Mesothelial cell of epicardium (in vitro differentiated cells): ENCODE data around the gene DHRS9. TPM values are rescaled to one million over a fixed set of nuclear protein-coding genes. Genes with fewer than 3 reads are reported as not detected.

Experiments
- DNase-seq, 2 experiments: peaks; one replicate each; pipeline ENCODE4 v3.0.0; 2021; ENCODE audit warnings: low spot score in 2 of 2; ENCODE audit not compliant: unreplicated experiment in 2 of 2
- H3K27ac Mint-ChIP-seq: 2 replicates; pipeline ENCODE4 v1.8.0; 2021; ENCODE audit warnings: mixed read lengths
- H3K27me3 Mint-ChIP-seq: 2 replicates; pipeline ENCODE4 v1.8.0; 2021; ENCODE audit warnings: low read depth, mixed read lengths
- H3K36me3 Mint-ChIP-seq: 2 replicates; pipeline ENCODE4 v1.8.0; 2021; ENCODE audit warnings: mixed read lengths
- H3K4me1 Mint-ChIP-seq: 2 replicates; pipeline ENCODE4 v1.8.0; 2021; ENCODE audit warnings: mixed read lengths
- H3K4me3 Mint-ChIP-seq: 2 replicates; pipeline ENCODE4 v1.8.0; 2021; ENCODE audit warnings: mild to moderate bottlenecking, moderate library complexity, mixed read lengths
- H3K9me3 Mint-ChIP-seq: 2 replicates; pipeline ENCODE4 v1.8.0; 2021; ENCODE audit warnings: mixed read lengths
- total RNA-seq: library from RNA; stranded (reverse); gene quantifications from 3 replicates; pipeline ENCODE4 v1.2.1, GENCODE V29; 2021
- TF ChIP-seq, protein P1 (sequence below): fragments of 200-600 bp; sonication (generic); IDR thresholded peaks from one replicate; pipeline ENCODE4 v1.5.0; 2021; ENCODE audit warnings: antibody characterized with exemption; ENCODE audit not compliant: unreplicated experiment

Gene DHRS9
- total RNA-seq, 1 donor from 2014 or later = 0.16 TPM

DNA sequence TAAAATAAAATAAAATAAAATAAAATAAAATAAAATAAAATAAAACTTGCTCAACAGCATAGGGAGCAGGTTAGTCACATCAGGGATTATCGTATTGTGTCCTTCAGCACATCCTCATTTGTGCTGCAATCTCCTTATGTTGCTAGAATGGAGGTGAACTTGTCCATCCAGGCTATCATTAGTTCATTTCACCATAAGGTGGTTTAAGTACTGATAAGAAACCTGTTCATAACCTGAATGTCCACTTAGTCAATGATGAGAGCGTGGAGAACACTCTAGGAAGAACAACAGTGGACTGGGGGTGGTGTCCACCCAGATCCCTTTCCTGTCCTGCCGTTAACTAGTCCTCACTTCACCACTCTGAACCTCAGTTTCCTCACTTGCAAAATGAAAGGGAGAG, 21.9 kb downstream of the DHRS9 start:
- no peaks in the 10 kb centered on the region for H3K36me3 Mint-ChIP-seq

DNA sequence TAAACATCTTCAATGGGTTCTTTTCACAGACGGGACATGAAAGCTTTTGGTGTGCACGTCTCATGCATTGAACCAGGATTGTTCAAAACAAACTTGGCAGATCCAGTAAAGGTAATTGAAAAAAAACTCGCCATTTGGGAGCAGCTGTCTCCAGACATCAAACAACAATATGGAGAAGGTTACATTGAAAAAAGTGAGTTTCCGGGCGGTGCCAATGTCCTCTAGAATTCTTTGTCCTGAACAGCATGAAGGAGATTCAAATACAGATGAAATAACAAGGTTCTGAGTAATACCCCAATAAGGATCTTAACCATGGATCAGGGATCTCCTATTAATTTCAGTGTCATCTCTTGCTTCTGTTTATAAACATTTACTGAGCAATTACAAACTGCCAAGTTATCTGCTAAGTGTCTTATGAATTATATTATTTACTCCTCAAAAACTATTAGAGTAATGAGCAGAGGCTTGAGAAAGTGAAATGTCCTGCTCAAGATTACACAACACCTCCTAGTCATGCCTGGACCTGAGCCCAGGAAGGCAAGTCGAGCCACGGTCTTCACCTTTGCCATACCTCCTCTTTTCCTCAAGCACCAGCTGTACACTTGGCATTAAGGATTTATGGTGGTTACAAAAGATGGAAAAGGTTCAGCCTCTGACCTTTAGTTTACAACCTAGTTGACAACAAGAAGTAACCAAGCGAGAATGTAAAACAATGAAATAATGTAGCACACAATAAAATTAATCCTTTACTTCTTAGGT, 22.6 kb downstream of the DHRS9 start:
- no peak overlapping the region for H3K4me3 Mint-ChIP-seq
- H3K27me3 Mint-ChIP-seq = peaks cover 44% of the 10 kb centered on the region
- DNase-seq = no peak
- TF ChIP-seq, protein P1, sequence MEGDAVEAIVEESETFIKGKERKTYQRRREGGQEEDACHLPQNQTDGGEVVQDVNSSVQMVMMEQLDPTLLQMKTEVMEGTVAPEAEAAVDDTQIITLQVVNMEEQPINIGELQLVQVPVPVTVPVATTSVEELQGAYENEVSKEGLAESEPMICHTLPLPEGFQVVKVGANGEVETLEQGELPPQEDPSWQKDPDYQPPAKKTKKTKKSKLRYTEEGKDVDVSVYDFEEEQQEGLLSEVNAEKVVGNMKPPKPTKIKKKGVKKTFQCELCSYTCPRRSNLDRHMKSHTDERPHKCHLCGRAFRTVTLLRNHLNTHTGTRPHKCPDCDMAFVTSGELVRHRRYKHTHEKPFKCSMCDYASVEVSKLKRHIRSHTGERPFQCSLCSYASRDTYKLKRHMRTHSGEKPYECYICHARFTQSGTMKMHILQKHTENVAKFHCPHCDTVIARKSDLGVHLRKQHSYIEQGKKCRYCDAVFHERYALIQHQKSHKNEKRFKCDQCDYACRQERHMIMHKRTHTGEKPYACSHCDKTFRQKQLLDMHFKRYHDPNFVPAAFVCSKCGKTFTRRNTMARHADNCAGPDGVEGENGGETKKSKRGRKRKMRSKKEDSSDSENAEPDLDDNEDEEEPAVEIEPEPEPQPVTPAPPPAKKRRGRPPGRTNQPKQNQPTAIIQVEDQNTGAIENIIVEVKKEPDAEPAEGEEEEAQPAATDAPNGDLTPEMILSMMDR = no peak
- H3K4me1 Mint-ChIP-seq = no peaks in the 10 kb centered on the region
- H3K27ac Mint-ChIP-seq = no peak overlapping the region
- H3K36me3 Mint-ChIP-seq = no peaks in the 10 kb centered on the region
- H3K9me3 Mint-ChIP-seq = no peaks in the 10 kb centered on the region

More for the DNA sequence above, 21.9 kb downstream of the DHRS9 start:
- H3K4me1 Mint-ChIP-seq = no peaks in the 10 kb centered on the region
- H3K9me3 Mint-ChIP-seq = peaks cover 3% of the 10 kb centered on the region
- no peak overlapping the region for H3K4me3 Mint-ChIP-seq
- no peak for DNase-seq
- no peak overlapping the region for H3K27ac Mint-ChIP-seq
- TF ChIP-seq, protein P1 = no peak
- H3K27me3 Mint-ChIP-seq = peaks cover 45% of the 10 kb centered on the region

DNA sequence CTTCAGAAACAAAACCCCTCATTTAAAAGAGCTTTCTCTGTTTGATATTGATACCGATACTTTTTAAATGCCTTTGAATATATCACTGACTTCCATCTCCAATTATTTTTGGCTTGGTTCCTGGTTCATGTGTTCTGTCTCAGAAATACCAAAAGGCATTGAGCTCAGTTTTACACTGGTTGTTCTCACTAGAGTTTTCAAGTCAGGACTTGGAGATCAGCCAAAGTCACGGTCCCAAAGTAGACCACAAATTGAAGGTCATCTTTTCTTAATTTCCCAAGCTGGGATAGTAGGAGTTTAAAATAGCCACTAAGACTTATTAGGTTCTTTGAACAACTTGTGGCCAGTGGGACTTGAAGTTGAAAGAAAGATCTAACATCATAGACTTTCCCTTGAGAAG, 24.2 kb downstream of the DHRS9 start:
- peaks cover 44% of the 10 kb centered on the region for H3K27me3 Mint-ChIP-seq
- TF ChIP-seq, protein P1 = no peak
- no peaks in the 10 kb centered on the region for H3K36me3 Mint-ChIP-seq
- H3K4me1 Mint-ChIP-seq = no peaks in the 10 kb centered on the region
- no peaks in the 10 kb centered on the region for H3K9me3 Mint-ChIP-seq
- DNase-seq = no peak
- H3K27ac Mint-ChIP-seq = no peak overlapping the region
- H3K4me3 Mint-ChIP-seq = no peak overlapping the region

DNA sequence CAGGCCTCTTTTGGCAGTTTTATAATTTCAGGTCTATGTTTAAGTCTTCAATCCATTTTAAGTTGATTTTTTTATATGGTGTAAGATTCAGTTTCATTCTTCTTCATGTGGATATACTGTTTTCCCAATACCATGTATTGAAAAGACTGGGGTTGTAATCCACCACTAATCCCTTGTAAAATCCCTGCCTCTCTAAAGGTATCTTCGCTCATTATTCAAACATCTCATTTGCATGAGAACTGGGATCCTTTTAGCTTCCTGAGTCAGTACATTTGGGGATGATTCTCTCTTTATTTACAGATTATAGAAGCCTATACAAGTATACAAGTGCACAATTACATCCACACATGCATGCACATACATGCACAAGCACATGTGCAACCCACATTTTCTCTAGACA, 25.3 kb downstream of the DHRS9 start:
- Mint-ChIP-seq H3K36me3 (no peaks in the 10 kb centered on the region), H3K4me3 (no peak overlapping the region), H3K27ac (no peak overlapping the region), H3K9me3 (no peaks in the 10 kb centered on the region), H3K27me3 (peaks cover 41% of the 10 kb centered on the region), H3K4me1 (no peaks in the 10 kb centered on the region)
- TF ChIP-seq, protein P1 = no peak
- DNase-seq = no peak

DNA sequence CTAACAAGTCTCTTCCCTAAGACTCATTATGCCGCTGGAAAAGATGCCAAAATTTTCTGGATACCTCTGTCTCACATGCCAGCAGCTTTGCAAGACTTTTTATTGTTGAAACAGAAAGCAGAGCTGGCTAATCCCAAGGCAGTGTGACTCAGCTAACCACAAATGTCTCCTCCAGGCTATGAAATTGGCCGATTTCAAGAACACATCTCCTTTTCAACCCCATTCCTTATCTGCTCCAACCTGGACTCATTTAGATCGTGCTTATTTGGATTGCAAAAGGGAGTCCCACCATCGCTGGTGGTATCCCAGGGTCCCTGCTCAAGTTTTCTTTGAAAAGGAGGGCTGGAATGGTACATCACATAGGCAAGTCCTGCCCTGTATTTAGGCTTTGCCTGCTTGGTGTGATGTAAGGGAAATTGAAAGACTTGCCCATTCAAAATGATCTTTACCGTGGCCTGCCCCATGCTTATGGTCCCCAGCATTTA, 26.3 kb downstream of the DHRS9 start:
- no peaks in the 10 kb centered on the region for H3K9me3 Mint-ChIP-seq
- DNase-seq = no peak
- peaks cover 40% of the 10 kb centered on the region for H3K27me3 Mint-ChIP-seq
- H3K27ac Mint-ChIP-seq = no peak overlapping the region
- H3K4me3 Mint-ChIP-seq = no peak overlapping the region
- no peaks in the 10 kb centered on the region for H3K36me3 Mint-ChIP-seq
- TF ChIP-seq, protein P1 = no peak
- no peaks in the 10 kb centered on the region for H3K4me1 Mint-ChIP-seq
